Effector memory CD4-positive, alpha-beta T cell (primary cell): ENCODE results near the gene ADIG.

Experiments
- DNase-seq, 3 donors: peaks; one replicate each; pipeline ENCODE4 v3.0.0-alpha.2; 2020
- H3K27ac ChIP-seq: 2 replicates; pipeline ENCODE4 v1.7.0; 2013; ENCODE audit warnings: mild to moderate bottlenecking, low read length, moderate library complexity; ENCODE audit not compliant: insufficient read depth, poor library complexity, severe bottlenecking
- H3K27me3 ChIP-seq: replicated peaks from 2 replicates; pipeline ENCODE4 v1.7.0; 2013; ENCODE audit warnings: mild to moderate bottlenecking, low read length; ENCODE audit not compliant: insufficient read depth, control insufficient read depth, poor library complexity, severe bottlenecking
- H3K36me3 ChIP-seq: 2 replicates; pipeline ENCODE4 v1.7.0; 2013; ENCODE audit warnings: mild to moderate bottlenecking, low read length, moderate library complexity; ENCODE audit not compliant: control insufficient read depth, insufficient read depth
- H3K4me1 ChIP-seq: 2 replicates; pipeline ENCODE4 v1.7.0; 2013; ENCODE audit warnings: low read length, mild to moderate bottlenecking; ENCODE audit not compliant: control insufficient read depth, insufficient read depth, poor library complexity, severe bottlenecking
- H3K4me3 ChIP-seq: 2 replicates; pipeline ENCODE4 v1.7.0; 2013; ENCODE audit warnings: low read length, low read depth, mild to moderate bottlenecking; ENCODE audit not compliant: insufficient read depth, poor library complexity, severe bottlenecking
- H3K9me3 ChIP-seq: 2 replicates; pipeline ENCODE4 v1.7.0; 2013; ENCODE audit warnings: mild to moderate bottlenecking, low read length, moderate library complexity; ENCODE audit not compliant: control insufficient read depth

ADIG gene

DNA sequence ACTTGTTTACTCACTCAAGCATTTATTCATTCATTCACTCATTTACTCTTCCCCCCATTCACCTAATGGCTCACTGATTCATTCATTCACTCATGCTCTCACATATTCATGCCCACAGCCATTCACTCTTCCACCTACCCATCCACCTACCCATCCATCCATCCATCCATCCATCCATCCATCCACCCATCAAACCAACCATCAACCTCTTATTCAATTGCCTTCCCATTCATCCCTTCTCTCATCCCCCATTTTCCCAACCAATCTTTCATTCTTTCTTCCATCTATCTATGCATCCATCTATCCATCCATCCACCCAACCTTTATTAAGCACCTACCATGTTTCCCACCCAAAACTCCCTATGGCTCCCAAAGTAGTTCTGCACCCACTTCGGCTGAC lies 19.1 kb downstream of the ADIG start:
- H3K27me3 ChIP-seq, result peaks cover 11% of the 10 kb centered on the region
- no peaks in the 10 kb centered on the region for H3K9me3 ChIP-seq
- no peak overlapping the region for H3K27ac ChIP-seq
- DNase-seq, result no peak
- H3K36me3 ChIP-seq, result no peaks in the 10 kb centered on the region
- H3K4me3 ChIP-seq, result no peak overlapping the region
- no peaks in the 10 kb centered on the region for H3K4me1 ChIP-seq

DNA sequence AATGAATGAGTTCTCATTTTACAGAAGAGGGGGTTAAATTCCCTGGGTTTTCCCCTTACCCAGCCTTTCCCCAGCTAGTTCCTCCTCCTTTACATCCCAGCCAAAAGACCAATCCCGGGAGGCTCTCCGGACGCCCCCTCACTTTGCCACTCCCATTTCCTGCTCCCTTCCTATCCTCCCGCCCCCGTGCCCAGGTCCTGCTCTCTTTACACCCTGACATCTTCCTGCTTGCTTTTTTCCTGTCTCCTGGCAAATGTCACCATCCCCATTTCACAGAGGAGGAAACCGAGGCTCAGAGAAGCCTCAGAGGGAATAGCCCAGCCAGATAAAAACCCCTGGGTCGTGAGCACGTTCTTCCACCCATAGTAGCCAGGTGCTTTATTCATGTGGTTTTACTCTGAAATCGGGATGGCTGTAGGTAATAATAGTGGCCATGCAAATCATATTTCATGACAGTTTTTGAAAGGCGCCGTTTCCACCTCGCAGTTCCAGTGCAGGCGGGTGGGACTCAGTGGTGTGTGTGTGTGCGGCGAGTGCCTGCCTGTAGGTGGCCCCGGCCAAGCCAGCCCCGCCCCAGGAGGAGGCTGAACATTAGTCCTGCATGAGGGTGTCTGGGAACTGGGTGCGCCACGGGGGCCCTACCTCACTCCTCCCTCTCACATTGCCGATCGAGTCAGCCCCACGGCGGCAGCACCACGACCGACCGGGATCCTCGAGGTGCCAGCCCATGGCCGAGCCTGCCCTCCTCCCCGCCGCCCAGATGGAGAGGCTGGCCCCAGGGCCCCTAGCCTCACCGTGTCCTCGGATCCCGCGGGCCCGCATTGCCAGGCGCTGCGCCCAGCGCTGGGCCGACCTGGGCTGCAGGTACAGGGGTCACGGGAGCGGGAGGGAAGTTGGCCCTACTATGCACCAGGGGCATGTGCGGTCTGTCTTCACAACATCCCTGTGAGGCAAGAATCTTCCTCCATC lies 20.5 kb downstream of the ADIG start, which contains the start of gene ARHGAP40:
Gene ARHGAP40, plus strand, starts transcription at position 594 of the 969 bp plus-strand sequence.
- no peaks in the 10 kb centered on the region for H3K4me1 ChIP-seq
- H3K9me3 ChIP-seq, result no peaks in the 10 kb centered on the region
- peaks cover 11% of the 10 kb centered on the region for H3K27me3 ChIP-seq
- no peak within 1 kb of the TSS for H3K4me3 ChIP-seq
- DNase-seq, result no peak
- H3K27ac ChIP-seq, result no peak within 1 kb of the TSS
- H3K36me3 ChIP-seq, result no peaks in the 10 kb centered on the region

DNA sequence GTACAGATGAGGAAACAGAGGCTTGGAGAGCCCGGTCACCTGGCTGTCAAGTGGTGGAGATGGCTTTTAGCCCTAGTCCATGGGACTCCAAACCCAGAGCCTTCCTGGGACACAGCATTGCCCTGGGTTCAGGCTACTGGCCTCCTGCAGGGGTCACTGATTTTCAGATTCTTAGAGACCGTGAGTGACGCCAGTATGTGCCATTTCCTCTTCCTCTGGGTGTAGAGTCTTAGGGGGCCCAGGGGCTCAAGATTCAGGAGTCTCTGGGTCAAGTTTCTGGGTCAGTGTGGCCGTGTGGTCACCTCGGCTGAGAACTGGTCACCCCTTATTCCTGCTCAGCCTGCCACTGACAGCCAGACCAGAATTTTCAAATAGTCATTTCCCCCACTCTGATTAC lies 21.2 kb downstream of the ADIG start:
- DNase-seq, result no peak
- Histone ChIP-seq H3K4me3 (no peak overlapping the region), H3K27me3 (peaks cover 11% of the 10 kb centered on the region), H3K36me3 (no peaks in the 10 kb centered on the region), H3K4me1 (no peaks in the 10 kb centered on the region), H3K27ac (no peak overlapping the region), H3K9me3 (no peaks in the 10 kb centered on the region)

DNA sequence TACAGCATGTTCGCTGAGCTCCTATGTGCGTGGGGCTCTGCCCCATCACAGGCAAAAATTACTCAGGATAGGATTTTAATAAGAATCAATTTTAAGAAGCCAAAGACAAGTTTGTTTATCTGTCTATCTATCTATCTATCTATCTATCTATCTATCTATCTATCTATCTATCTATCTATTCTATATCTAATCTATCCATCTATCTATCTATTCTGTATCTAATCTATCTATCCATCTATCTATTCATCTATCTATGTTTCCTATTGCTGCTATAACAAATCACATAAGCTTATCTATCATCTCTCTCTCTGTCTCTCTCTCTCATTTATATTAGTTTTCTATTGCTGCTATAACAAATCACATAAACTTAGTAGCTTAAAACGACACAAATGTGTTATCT lies 22.3 kb downstream of the ADIG start:
- Histone ChIP-seq H3K27ac (no peak overlapping the region), H3K27me3 (peaks cover 11% of the 10 kb centered on the region), H3K9me3 (no peaks in the 10 kb centered on the region), H3K4me3 (no peak overlapping the region), H3K36me3 (no peaks in the 10 kb centered on the region), H3K4me1 (no peaks in the 10 kb centered on the region)
- no peak for DNase-seq

DNA sequence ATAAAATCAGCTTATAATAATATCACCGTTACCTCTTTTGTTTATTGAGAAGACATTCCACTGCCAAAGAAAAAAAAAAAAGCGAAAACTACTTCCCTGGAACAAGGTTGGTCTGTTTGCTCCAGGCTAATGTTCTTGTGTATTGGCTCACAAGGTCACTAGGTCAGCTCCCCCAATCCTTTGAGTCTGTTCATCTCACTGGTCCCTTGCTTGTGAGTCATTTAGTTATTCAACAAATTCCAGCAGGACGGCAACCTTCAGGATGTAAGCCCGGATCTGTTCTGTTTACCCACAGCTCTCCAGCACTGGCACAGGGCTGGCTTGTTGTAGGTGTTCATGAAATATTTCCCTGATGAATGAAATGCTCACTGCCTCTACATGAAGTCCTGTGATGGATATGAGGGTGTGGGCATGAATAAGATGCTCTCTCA lies 23.9 kb downstream of the ADIG start:
- peaks cover 11% of the 10 kb centered on the region for H3K27me3 ChIP-seq
- H3K4me1 ChIP-seq, result no peaks in the 10 kb centered on the region
- H3K27ac ChIP-seq, result no peak overlapping the region
- no peaks in the 10 kb centered on the region for H3K9me3 ChIP-seq
- no peak overlapping the region for H3K4me3 ChIP-seq
- no peak for DNase-seq
- H3K36me3 ChIP-seq, result no peaks in the 10 kb centered on the region

DNA sequence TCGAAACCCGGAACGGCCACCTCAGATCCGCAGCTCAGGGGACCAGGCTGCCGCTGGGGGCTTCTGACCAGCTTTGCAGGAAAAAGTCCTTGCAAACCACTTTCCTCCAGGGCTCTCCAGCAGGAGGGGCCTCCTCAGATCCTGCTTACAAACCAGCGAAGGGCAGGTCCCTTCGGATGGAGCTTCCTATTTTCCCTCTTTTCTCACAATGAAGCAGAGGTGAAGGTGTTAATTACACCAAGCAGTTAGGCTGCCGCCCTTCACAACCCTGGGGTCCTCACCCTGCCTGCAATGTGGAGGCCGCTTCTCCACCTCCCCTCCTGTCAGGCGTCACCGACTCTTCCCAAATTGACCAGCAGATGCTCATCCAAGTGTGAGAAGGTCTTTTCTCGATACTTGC lies 26.4 kb downstream of the ADIG start:
- Histone ChIP-seq H3K27ac (no peak overlapping the region), H3K4me3 (no peak overlapping the region), H3K9me3 (no peaks in the 10 kb centered on the region), H3K36me3 (no peaks in the 10 kb centered on the region), H3K27me3 (no peaks in the 10 kb centered on the region), H3K4me1 (no peaks in the 10 kb centered on the region)
- no peak for DNase-seq

DNA sequence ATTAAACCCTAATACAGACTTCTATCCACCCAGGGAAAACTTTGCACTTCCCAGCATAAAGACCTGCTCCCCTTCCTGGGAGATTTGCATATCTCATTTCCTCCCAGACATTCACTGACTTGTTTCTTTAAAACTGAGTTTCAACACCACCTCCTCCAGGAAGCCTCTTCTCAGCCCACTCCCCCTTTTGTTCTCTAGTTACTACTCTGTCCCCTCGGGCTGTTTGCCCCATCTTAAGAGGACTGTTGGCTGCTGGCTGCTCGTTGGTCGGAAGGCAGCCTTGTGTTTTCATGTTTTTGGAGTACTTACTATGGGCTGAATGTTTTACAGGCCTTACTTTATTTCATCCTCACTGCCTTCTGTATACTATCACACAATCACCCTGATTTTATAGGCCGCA lies 27.2 kb downstream of the ADIG start:
- Histone ChIP-seq H3K27me3 (no peaks in the 10 kb centered on the region), H3K27ac (no peak overlapping the region), H3K4me3 (no peak overlapping the region), H3K9me3 (no peaks in the 10 kb centered on the region), H3K4me1 (no peaks in the 10 kb centered on the region), H3K36me3 (no peaks in the 10 kb centered on the region)
- DNase-seq, result no peak

DNA sequence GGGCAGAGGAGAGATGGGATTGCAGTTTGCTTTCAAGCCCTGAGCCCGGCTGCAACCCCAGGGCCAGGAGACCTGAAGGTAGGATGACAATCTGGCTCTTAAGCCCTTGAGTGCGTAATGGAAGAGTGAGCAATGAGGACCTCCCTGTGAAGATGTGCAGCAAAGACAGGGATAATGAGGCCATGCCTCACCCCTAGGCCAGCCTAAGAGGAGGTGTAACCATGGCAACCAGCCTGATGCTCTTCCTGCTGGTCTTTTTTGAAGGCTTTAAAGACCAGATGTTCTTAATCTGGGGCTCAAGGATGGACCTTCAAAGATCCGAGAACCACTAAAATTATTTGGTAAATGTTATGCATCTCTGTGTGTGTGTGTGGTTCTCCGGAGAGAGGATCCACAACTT lies 28.8 kb downstream of the ADIG start:
- Histone ChIP-seq H3K36me3 (no peaks in the 10 kb centered on the region), H3K27me3 (no peaks in the 10 kb centered on the region), H3K9me3 (no peaks in the 10 kb centered on the region)

DNA sequence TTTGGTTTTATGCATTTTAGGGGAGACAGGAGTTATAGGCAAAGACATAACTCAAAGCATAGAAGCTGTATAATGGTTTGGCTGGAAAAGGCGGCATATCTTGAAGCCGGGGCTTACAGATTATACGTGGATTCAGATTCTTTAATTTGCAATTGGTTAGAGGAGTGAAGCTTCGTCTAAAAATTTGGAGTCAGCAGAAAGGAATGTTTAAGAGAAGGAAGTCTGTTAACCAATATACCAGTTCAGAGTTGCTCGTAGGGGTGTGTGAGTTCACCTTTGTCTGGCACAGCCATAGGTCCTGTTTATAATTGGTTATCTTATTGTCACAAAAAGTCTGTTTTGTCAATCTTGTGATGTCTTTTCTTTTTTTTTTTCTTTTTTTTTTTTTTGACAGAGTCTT lies 29.5 kb downstream of the ADIG start:
- H3K36me3 ChIP-seq, result no peaks in the 10 kb centered on the region
- DNase-seq, result no peak

More for the DNA sequence above, 28.8 kb downstream of the ADIG start:
- no peak overlapping the region for H3K27ac ChIP-seq
- no peak for DNase-seq
- H3K4me3 ChIP-seq, result no peak overlapping the region
- no peaks in the 10 kb centered on the region for H3K4me1 ChIP-seq

DNA sequence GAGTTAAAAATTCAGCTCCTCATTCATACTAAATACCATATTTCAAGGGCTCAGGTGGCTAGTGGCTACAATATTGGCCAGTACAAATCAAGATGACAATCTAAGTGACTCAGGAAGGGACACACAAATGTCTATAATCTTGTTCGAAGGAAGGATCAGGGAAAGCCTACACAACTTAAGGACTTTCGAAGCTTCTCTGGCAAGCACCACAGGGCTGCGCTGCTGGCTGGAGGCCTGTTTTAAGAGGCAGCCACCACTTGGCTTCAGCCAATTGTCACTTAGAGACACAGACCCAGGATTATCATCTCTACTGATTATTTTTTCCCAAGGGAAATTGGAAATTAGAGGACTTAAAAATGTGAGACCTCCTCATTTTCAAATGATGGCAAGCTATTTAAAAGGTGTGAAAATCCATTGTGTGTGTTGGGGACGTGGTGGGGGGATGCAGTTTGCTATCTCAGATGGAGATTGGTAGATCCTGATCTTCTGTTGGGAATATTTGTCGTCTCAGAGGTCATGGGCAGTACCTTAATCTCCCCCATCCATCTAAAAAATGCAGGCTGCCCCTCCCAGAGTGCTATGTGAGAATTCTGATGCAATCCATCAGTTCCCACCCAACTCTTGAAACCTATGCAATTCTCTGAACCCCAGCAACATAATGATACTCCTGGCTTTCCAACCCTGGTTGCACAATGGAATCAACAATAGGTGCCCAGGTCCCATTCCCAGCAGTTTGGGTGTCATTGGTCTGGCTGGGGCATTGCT lies 31.9 kb downstream of the ADIG start:
- Histone ChIP-seq H3K4me3 (no peak overlapping the region), H3K9me3 (no peaks in the 10 kb centered on the region), H3K27ac (no peak overlapping the region), H3K27me3 (no peaks in the 10 kb centered on the region), H3K36me3 (no peaks in the 10 kb centered on the region), H3K4me1 (no peaks in the 10 kb centered on the region)
- no peak for DNase-seq

More for the DNA sequence above, 29.5 kb downstream of the ADIG start:
- Histone ChIP-seq H3K4me3 (no peak overlapping the region), H3K4me1 (no peaks in the 10 kb centered on the region), H3K9me3 (no peaks in the 10 kb centered on the region), H3K27ac (no peak overlapping the region), H3K27me3 (no peaks in the 10 kb centered on the region)
